GM18517 (cell line): ENCODE results near the gene ARL15.
"Not testable (repeated sequence)": the region's sequence is repeated elsewhere in the genome, so short reads cannot be mapped to it uniquely, and the experiment has no call there.

Source experiments
- ATAC-seq: cut with Tn5 transposase; IDR thresholded peaks from one replicate; pipeline ENCODE4 v1.9.1; 2021; ENCODE audit warnings: mild to moderate bottlenecking, moderate library complexity; ENCODE audit not compliant: unreplicated experiment

ARL15 gene

DNA sequence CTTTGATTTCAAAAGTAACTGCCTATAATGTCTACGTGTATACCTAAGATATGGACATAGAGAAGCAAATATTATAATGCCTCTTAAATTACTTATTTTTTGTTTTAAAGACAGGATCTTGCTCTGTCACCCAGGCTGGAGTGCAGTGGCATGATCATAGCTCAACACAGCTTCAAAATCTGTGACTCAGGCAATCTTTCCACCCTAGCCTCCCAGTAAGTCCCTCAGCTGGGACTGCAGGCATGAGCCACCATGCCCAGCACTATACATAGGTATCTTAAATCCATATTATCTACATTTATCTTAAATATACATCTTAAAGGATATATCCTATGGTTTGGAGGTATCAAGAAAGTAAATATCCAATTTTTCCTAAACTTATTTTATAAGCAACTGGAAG, 261.2 kb downstream of the ARL15 start:
- ATAC-seq: no peak

DNA sequence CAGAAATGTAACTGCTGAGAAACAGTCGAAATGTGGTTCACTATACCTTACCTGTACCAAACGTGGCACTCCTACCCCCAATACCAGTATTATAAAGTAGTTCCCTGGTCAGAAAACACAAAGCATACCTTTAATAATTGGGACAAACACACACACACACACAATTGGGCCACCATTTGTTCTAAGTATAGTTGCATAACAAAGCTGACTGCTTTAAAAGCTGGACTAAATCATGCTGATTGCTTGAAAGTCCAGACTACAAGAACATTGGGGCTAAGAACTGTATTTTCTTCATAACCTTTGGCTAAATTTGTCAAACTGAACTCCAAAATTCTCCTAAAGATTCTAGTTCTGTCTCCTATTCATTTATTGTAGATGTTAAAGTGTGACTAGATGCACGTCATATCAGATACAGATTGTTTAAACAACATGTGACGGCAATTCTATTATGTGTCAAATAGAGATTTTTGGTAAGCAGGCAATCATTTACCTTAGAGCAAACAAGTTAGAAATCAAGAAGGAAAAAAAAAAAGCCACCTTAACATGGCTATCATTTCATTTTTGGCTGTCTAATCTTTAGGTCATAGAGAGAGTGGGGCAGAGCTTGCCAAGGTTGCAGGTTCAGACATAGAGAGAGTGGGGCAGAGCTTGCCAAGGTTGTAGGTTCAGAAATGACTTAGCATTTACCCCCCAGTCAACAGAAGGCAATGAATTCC, 265.1 kb downstream of the ARL15 start:
- no peak for ATAC-seq

DNA sequence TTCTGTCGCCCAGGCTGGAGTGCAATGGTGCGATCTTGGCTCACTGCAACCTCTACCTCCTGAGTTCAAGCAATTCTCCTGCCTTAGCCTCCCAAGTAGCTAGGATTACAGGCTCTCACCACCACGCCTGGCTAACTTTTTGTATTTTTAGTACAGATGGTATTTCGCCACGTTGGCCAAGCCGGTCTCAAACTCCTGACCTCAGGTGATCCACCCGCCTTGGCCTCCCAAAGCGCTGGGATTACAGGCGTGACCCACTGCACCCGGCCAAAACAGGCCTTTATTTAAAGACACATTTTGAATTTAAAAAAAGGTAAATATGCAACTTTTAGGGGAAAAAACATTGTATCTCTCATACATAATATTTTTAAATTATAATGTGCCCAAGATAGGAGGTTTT, 266.1 kb downstream of the ARL15 start:
- ATAC-seq: not testable (repeated sequence)

DNA sequence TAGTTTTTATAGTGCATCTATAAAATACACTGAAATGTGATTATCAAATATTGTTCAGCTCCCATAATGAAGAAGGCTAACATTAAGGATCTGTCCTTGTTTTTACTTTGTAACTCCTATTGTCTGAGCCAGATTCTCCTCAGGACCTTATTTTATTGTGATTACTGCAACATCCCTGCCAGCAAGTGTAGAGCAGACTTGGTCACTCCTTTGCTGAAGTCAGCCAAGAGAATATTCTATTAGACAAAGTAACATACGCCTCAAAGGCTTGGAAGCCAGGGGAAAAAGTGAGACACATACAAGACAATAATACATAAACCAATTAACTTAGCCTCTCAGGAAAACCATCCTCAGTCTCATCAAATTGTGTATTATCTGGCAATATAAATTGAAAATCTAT, 269.6 kb downstream of the ARL15 start:
- ATAC-seq: no peak

DNA sequence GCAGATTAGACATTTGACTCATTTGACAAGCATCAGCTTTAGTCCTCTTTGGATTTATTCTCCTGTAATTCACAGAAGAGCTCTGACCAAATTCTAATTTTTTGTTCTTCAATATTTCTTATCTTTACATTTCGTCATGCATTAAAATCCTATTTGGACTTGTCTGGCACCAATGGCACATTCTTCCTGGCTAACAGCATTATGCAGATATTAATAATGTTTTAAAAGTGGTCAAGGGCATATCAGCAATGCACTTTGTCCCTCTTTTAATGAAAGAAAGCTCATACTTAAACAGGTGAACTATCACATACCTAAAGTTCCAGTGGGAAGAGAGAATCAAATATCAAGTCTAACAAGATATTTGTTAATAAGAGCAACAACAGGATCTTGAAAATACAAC, 270.4 kb downstream of the ARL15 start:
- no peak for ATAC-seq

DNA sequence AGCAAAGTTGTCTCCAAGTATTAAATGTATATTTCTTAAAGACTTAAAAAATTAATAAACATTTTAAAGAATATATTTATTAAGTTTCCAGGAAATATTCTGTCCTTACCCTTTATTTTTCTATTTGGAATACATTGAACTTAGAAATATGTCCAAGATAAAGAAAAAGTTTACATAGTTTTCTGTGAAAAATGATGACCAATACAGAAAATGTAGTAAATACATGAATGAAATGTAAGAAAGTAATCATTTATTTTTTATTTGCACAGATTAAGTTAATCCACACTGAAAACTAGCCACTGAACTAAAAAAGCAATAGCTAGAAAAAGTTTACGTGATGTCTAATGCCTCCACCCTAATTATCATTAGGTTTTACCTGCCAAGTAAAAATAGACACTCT, 273.2 kb downstream of the ARL15 start:
- no peak for ATAC-seq

DNA sequence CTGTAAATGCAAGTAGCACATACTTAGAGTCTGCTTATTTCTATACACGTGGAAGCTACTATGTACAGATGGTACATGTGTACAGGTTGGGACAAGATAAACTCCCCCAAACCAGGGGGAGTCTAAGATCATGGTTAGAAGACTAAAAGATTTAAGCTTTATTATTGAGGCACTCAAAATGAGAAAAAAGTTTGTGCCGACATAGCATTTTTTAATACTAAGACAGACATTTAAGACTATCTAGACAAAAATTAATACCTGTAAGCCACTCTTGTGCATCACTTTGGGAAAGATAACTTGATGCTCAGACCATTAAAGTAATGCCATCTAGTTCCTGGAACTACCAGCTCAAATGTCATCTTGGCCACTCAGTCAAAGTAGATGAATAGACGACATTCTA, 279.4 kb downstream of the ARL15 start:
- no peak for ATAC-seq

DNA sequence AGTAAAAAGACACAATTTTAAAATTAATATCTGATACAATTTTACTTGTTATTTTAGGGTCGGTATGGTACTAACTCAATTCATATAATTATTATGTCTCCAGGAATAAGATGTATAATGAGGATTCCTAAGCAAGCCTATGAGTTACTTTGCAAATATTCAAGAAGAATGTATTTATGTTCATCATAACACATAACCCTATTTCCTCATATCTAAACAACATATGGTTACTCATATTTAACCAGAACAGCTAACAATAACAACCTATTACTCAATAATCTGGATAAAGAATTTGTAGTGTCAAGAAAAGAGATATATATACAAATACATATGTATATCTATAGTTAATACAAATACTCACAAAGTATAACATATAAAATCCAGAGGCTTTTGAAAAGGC, 285.9 kb downstream of the ARL15 start:
- no peak for ATAC-seq

DNA sequence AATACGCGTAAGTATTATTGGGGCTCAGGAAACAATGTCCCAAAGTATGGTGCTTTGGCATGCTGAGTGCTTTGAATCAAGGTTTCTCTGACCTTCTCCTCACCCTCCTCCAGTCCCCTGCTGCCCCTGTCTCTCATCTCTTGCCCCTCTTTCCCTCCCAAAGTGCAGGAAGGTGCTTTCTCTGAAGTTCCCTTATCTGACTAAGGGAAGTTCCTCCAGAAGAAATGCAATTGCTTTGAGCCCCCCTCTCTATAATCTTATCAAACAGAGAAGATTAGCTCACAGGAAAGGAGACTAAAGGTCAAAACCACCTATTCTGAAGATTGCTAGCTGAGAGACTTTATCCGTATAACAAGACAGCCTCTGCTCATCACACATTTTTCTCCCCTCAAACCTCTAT, 288.1 kb downstream of the ARL15 start:
- no peak for ATAC-seq

DNA sequence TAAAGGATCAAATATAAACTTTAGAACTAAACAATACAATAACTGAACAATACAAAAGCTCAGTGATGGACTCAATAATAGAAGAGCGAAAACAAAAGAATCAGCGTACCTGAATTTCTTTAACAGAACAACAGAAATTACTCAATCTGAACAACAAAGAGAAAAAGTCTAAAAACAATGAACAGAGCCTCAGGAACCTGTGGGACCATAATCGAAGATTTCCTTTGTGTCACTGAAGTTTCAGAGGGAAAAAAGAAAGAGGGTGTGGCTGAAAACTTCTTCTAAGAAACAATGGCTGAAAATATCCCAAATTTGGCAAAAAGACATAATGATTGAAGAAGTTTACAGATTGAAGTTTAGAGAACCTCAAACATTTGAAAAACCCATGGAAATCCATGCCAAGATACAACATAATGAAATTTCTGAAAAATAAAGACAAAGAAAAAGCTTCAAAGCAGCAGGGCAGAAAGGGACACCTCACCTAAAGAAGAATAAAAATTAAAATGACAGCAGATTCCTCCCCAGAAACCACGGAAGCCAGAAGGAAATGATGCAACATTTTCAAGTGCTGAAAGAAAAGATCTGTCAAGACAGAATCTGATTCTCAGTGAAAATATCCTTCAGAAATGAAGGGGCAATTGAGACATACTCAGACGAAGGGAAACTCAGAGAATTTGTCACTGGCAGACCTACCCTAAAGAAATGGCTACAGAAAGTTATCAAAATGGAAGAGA, 288.8 kb downstream of the ARL15 start:
- no peak for ATAC-seq

DNA sequence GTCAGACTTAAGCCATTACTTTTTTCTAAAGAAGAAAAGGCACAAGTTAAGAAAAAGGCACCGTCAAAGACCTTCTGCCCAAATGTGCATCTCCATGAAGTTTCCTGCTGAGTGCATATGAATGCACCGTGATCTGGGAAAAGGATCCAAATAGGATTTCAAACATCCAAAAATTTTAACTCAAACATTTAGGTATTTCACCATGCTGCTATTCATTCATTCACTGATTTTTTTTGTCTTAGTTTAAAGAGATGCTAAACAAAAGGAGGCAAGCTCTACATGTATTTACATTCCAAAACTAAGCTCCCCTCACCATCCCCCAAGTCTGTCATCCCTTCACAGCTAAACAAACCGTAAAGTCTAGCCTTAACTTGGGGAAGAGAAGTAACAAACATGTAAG, 291.9 kb downstream of the ARL15 start:
- ATAC-seq: no peak

DNA sequence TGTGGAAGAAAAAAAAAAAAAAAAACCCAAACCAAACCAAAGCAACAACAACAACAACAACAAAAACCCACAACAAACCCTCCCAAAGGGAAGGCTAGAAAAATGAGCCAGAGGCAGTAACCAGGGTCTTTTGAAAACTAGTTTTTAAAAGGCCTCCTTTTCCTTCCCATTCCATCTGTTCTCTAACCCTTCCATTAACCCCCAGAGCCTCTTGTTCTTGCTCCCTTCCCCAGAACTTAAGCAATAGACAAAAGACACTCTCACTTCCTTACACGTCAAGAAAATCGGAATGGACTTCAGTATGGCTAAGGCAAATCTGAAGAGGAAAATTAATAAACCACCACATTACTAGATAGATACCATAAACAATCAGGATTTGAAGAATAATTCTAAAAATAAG, 292.8 kb downstream of the ARL15 start:
- ATAC-seq: no peak

DNA sequence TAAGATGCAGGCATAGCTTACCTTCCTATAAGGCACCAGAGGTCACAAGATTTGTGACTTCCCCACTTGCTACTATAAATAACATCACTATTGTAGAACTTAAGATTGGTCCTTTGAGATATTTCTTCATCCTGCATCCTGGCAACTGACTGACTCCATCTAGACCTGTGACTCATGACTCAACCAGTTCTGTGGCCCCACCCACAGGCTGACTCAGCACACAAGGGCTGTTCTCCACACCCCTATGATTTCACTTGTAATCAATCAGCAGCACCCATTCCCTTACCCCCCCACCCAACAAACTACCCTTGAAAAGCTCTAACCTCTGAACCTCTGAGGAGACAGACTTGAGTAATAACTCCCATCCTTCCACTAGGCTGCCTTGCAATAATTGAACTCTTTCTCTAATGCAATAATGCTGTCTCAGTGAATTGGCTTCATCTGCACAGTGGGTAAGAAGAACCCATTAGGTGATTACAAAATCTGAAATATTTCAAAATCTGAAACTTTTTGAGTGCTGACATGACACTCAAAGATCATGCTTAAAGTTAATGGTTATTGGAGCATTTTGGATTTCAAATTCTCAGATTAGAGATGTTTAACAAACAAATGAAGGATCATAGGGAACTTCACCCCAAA, 296.7 kb downstream of the ARL15 start:
- ATAC-seq: no peak

DNA sequence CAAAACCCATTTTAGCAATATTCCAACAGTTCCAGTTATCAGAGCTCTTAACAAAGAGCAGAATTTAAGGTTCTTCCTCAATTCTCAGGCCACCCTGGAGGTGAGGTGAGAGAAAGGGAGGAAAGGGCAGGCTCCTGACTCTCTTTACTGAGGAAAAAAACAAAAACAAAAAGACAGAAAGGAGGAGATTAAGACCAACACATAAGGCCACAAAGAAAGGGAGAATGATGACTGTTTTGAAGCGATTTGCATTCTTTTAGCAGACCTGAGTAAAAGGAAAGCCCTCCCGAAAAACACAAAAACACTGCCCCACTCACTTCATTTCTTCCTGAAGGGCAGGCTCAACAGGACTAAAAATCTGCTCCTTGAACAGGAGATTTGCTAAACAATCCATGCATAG, 300.5 kb downstream of the ARL15 start:
- ATAC-seq: no peak

DNA sequence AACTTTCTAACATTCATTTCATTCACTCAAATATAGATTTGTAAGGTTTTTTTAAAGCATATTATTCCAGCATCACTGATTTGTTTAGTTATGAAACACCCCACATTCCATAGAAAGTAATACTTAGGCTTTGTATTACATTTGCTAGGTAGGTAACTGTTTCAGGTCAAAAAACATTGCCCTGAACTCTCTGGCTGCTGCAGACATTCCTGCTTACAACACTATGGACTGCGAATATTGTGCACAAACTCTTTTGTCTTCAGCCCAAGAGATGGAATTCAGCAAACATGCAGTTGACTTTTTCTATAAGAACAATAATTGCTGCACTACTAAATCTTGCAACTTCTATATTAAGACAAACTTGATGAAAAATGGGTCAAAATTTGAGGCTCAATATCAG, 301.0 kb downstream of the ARL15 start:
- no peak for ATAC-seq

DNA sequence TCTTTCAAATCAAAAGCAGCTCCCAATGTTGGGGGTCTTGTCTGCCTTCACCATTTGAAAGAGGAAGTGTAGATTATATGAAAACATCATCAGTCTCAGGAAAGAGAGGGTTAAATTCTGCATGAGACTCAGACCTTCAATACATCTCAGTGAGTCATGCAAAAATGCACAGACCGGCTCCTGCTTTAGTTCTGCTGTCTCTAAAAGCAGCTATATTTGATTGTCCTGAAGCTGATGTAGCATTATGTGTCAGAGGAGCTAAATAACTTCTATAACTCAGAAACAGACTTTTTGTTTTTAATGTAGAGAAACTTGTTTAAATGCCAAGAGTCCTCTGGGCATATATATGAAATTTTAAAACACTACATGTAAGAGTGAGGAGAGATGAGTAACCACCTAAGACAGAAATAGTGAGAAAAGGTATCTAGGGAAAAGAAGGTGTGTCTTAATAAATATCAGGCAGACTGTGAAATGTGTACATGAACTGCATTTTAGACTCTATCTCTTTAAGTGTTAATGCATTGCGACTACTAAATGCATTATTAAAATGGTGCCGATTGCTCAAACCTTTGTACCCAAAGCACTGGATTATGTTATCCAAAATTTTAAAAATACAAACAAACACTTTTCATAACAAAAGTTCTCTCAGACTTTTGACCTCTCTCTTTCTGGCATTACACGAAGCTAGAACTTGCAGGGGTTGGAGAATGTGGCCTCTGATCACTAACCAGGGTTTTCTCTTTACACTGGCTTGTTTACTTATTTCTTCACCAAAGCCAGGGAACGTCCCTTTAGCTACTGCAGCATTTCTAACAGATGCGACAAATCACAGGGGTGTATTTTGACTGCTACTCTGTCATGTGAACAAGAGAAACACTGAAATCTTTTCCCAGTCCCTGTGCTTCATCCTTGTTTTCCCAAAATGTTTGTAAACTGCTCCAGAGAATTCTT, 302.3 kb downstream of the ARL15 start:
- no peak for ATAC-seq

DNA sequence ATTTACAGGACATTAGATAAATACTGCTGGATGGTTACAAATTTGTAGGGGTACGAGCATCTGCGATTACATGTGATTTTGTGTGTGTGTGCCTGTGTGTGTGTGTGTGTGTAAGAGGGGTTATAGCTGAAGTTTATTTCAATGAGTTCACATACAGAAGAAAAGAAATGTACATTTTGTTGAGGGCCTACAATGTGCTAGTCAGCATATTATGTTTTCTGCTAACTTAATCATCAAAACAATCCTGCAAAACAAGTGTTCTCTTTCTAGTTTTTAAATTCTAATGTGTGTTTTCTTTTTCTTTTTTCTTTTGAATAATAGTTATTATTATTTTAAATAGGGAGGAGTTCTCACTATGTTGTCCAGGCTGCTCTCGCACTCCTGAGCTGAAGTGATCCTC, 305.7 kb downstream of the ARL15 start:
- no peak for ATAC-seq

DNA sequence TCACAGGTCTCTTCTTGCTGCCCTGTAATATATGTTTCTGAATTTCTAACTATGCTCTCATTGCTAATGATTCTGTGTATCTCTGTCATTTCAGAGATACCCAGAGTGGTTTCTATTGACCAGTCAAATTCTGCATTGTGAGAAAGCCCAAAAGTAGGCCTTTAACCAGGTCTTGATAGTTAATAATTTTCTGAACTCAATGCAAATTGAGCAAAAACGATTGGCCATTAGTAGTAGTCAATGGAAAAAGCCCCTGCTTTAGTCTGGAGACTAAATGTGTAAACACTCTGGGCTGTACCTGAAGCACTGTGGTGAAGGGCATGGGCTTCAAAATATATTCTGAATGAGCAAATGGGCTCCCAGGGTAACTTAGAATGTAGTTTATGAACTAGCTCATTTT, 307.6 kb downstream of the ARL15 start:
- no peak for ATAC-seq

DNA sequence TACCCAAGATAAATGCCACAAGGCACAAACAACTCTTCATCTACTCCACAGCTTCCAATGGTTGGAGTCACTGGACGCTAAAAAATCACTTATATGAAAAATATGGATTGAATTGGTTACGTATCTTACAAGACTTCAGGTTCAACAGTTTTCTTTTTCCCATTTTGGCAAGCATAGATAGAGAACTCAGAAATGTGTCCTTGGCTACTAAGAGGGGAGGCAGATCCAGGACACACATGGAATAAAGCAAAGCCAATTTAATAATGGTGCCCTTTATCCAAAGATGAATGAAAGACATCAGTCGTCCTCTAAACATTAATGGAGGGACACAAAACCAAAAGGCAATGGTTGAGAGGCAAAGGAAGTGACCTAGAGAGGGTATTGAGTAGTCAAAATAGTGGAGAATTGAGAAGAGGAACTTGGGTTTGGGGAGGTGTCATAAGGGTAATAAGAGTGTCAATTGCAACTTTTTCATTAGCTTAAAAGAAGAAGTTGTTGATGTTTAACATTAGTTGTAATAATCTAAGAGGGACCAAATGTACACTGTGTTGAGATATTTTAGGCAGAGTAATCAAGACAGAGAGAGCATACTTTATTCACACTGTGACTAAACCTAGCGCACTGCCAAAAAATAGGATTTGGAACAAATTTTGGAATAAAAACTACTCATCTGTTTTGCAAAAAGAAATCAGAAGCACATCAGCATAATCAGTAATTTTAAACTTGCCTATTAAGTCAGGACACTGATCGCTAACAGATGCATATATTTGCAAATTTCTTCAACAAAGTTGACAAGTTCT, 308.2 kb downstream of the ARL15 start:
- ATAC-seq: no peak

DNA sequence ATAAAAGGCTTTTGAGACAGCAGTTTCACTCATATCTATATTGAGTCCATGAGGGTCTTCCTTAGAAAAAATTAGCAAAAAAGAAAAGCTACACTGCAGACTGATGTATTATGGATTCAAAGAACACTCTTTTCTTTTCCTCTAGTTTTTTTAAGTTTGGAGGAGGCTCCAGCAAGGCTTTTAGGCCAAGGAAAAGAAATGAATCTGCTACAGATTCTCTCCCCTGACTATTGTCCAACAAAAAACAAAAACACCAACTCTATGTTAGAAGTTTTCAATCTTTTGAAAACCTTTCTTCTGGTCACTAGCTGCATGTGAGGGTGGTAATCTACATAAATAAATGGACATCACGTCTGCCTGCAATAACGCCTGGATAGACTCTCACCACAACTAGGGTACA, 310.4 kb downstream of the ARL15 start:
- ATAC-seq: no peak
